HepG2 (cell line): ENCODE results near the gene CPEB3.

Source experiments
- CTCF ChIP-seq: sonication (generic); formaldehyde crosslinking; IDR thresholded peaks from 2 replicates; pipeline ENCODE4 v1.5.0; 2020; ENCODE audit warnings: mild to moderate bottlenecking, missing genetic modification reagents, moderate library complexity
- HMG20A ChIP-seq: IDR thresholded peaks from 2 replicates; pipeline ENCODE4 v1.6.1; 2016; ENCODE audit warnings: borderline replicate concordance
- KLF12 ChIP-seq: sonication (generic); formaldehyde crosslinking; IDR thresholded peaks from 2 replicates; pipeline ENCODE4 v1.4.0; 2020; ENCODE audit warnings: missing genetic modification reagents, borderline replicate concordance
- KLF16 ChIP-seq, 2 experiments: sonication (generic) in 1 of 2; formaldehyde crosslinking in 1 of 2; IDR thresholded peaks; 2 replicates each; pipeline versions ENCODE4 v1.6.1 to v1.8.0; 2016 to 2023; ENCODE audit warnings: missing genetic modification reagents in 2 of 2, missing compliant biosample characterization in 1 of 2
- RFX5 ChIP-seq: IDR thresholded peaks from 2 replicates; pipeline ENCODE4 v1.6.1; 2011; ENCODE audit warnings: low read depth, low read length, improper control_type of control experiment
- TAF1 ChIP-seq: sonication (generic); formaldehyde crosslinking; IDR thresholded peaks from 2 replicates; pipeline ENCODE4 v1.4.0; 2020; ENCODE audit warnings: missing genetic modification reagents
- THYN1 ChIP-seq: sonication (generic); formaldehyde crosslinking; IDR thresholded peaks from 2 replicates; pipeline ENCODE4 v1.8.1; 2023; ENCODE audit warnings: low read depth, mild to moderate bottlenecking, moderate library complexity, missing genetic modification reagents, borderline replicate concordance
- YY1 ChIP-seq: IDR thresholded peaks from 2 replicates; pipeline ENCODE4 v1.6.1; 2011; ENCODE audit warnings: low read length, low read depth, moderate library complexity, mild to moderate bottlenecking; ENCODE audit not compliant: insufficient read depth, insufficient replicate concordance
- ZNF577 ChIP-seq: sonication (generic); formaldehyde crosslinking; IDR thresholded peaks from 2 replicates; pipeline ENCODE4 v1.4.0; 2020; ENCODE audit warnings: mild to moderate bottlenecking, low read depth, missing genetic modification reagents, borderline replicate concordance

GRCh38 chr10:92208157-92208720 lies 82.6 kb downstream of the CPEB3 start:
- no peak for TF ChIP-seq KLF12 (CRISPR knock-in tag)
- no peak for TF ChIP-seq ZNF577 (CRISPR knock-in tag)
- no peak for TF ChIP-seq THYN1 (CRISPR knock-in tag)
- no peak for TF ChIP-seq KLF16 (CRISPR knock-in tag; IDR thresholded peaks at IDR 0.05)
- TF ChIP-seq YY1: no peak
- no peak for TF ChIP-seq RFX5
- no peak for TF ChIP-seq HMG20A (CRISPR knock-in tag)
- no peak for TF ChIP-seq TAF1
- no peak for TF ChIP-seq CTCF (CRISPR knock-in tag)
